Endothelial cell of umbilical vein (primary cell): ENCODE results near the gene RAPGEF3. TPM values are rescaled to one million over a fixed set of nuclear protein-coding genes. Genes with fewer than 3 reads are reported as not detected.

Source experiments
- BruUV-seq: library from RNA; stranded (reverse); fragments of 400-500 nt; replicated peaks from 2 replicates; lab custom pipeline; 2021; lab: Mats Ljungman, UMichigan
- CTCF ChIA-PET: fragments of 300-600, 350-600 bp; sonication (Branson Sonifier 250); formaldehyde crosslinking; loops from one replicate; lab custom pipeline; 2021; ENCODE audit warnings: antibody characterized with exemption, inconsistent platforms; lab: Charles Lee
- POLR2A ChIA-PET: fragments of 300-600, 350-600 bp; sonication (Branson Sonifier 250); formaldehyde crosslinking; loops from one replicate; lab custom pipeline; 2021; ENCODE audit warnings: antibody characterized with exemption, inconsistent platforms; lab: Charles Lee
- DNase-seq: peaks from one replicate; pipeline ENCODE4 v3.0.0-alpha.2; 2011; ENCODE audit warnings: low read depth, low spot score
- FAIRE-seq: peaks from 2 replicates; lab custom pipeline; 2011; peaks lifted over from hg19 to GRCh38; lab: Jason Lieb, UNC
- H2AFZ ChIP-seq: 2 replicates; pipeline ENCODE4 v1.6.0; 2012; ENCODE audit warnings: low read depth, low read length, control low read depth, inconsistent platforms
- H3K27ac ChIP-seq: 2 replicates; pipeline ENCODE4 v1.5.1; 2011; ENCODE audit warnings: low read depth, mild to moderate bottlenecking, control low read depth, low read length, moderate library complexity; ENCODE audit not compliant: insufficient read depth
- H3K27me3 ChIP-seq, 2 experiments: 2 replicates each; pipeline versions ENCODE4 v1.6.0 to v1.6.1; 2011; ENCODE audit warnings: low read length in 2 of 2, mixed read lengths in 1 of 2; ENCODE audit not compliant: control insufficient read depth in 2 of 2, insufficient read depth in 2 of 2
- H3K36me3 ChIP-seq, 2 experiments: 2 replicates in 1 of 2; 3 replicates in 1 of 2; pipeline ENCODE4 v1.5.1; 2011; ENCODE audit warnings: low read length in 2 of 2, mild to moderate bottlenecking in 1 of 2, moderate library complexity in 1 of 2; ENCODE audit not compliant: control insufficient read depth in 2 of 2, insufficient read depth in 2 of 2; ENCODE audit errors: extremely low read depth in 1 of 2
- H3K4me1 ChIP-seq: 3 replicates; pipeline ENCODE4 v1.5.1; 2011; ENCODE audit warnings: mild to moderate bottlenecking, low read length; ENCODE audit not compliant: control insufficient read depth, insufficient read depth; ENCODE audit errors: extremely low read depth
- H3K4me2 ChIP-seq: 2 replicates; pipeline ENCODE4 v1.6.1; 2011; ENCODE audit warnings: low read length, control low read depth, mixed read lengths; ENCODE audit not compliant: insufficient read depth
- H3K4me3 ChIP-seq, 3 experiments: fragments of 200-600 bp in 1 of 3; sonication (generic), shearing (Covaris generic) in 1 of 3; replicated peaks in 1 of 3; 2 replicates each; pipeline ENCODE4 v1.5.1; 2011 to 2016; ENCODE audit warnings: control low read depth in 3 of 3, low read length in 3 of 3, mild to moderate bottlenecking in 2 of 3, inconsistent platforms in 1 of 3, low read depth in 1 of 3, moderate library complexity in 1 of 3; ENCODE audit not compliant: insufficient read depth in 1 of 3
- H3K79me2 ChIP-seq: 2 replicates; pipeline ENCODE4 v1.6.0; 2012; ENCODE audit warnings: low read length, inconsistent platforms; ENCODE audit not compliant: control insufficient read depth, insufficient read depth
- H3K9ac ChIP-seq: replicated peaks from 2 replicates; pipeline ENCODE3; 2011; ENCODE audit warnings: low read length, control low read depth; ENCODE audit not compliant: insufficient read depth; ENCODE audit errors: extremely low read depth
- H3K9me1 ChIP-seq: replicated peaks from 3 replicates; pipeline ENCODE4 v1.6.0; 2011; ENCODE audit warnings: mild to moderate bottlenecking, low read length; ENCODE audit not compliant: control insufficient read depth, insufficient read depth; ENCODE audit errors: extremely low read depth
- H3K9me3 ChIP-seq: replicated peaks from 2 replicates; pipeline ENCODE4 v1.5.1; 2012; ENCODE audit warnings: low read length, inconsistent platforms; ENCODE audit not compliant: control insufficient read depth, insufficient read depth
- H4K20me1 ChIP-seq: replicated peaks from 2 replicates; pipeline ENCODE3; 2011; ENCODE audit warnings: mild to moderate bottlenecking, low read length; ENCODE audit not compliant: control insufficient read depth, insufficient read depth; ENCODE audit errors: extremely low read depth
- EZH2 ChIP-seq: IDR thresholded peaks from 2 replicates; pipeline ENCODE4 v1.6.1; 2012; ENCODE audit warnings: borderline replicate concordance, low read depth, mild to moderate bottlenecking, moderate library complexity, low read length, inconsistent platforms; ENCODE audit not compliant: severe bottlenecking
- FOS ChIP-seq: IDR thresholded peaks from 2 replicates; pipeline ENCODE4 v1.6.1; 2011; ENCODE audit warnings: mild to moderate bottlenecking, low read length, moderate library complexity, borderline replicate concordance; ENCODE audit not compliant: insufficient read depth
- GATA2 ChIP-seq: IDR thresholded peaks from 2 replicates; pipeline ENCODE4 v1.7.0; 2011; ENCODE audit warnings: low read depth, mild to moderate bottlenecking, moderate library complexity, mixed read lengths, low read length; ENCODE audit not compliant: insufficient read length, insufficient read depth
- JUN ChIP-seq: IDR thresholded peaks from 2 replicates; pipeline ENCODE4 v1.6.1; 2011; ENCODE audit warnings: borderline replicate concordance, low read depth; ENCODE audit not compliant: insufficient read length, insufficient read depth
- MYC ChIP-seq: IDR thresholded peaks from one replicate; pipeline ENCODE4 v1.6.1; 2011; ENCODE audit warnings: mild to moderate bottlenecking, low read depth, low read length
- POLR2A ChIP-seq: IDR thresholded peaks from 2 replicates; pipeline ENCODE4 v1.6.1; 2012; ENCODE audit warnings: low read depth, mild to moderate bottlenecking, control low read depth, low read length
- dilution Hi-C: fragments of 300-500 bp; cut with MboI; formaldehyde crosslinking; loops from one replicate; pipeline ENCODE4 v1.15.0; 2019; ENCODE audit warnings: low sequenced_read_pairs; ENCODE audit not compliant: extremely low pct_ligation_motif_present
- intact Hi-C: fragments of 100-400 bp; cut with micrococcal nuclease; formaldehyde crosslinking; loops from one replicate; pipeline ENCODE4 v1.10.0; 2022
- polyA plus RNA-seq, 4 experiments: library from polyadenylated mRNA; depleted of rRNA in 3 of 4; stranded (reverse) in 3 of 4; unstranded in 1 of 4; fragments of >200 nt; gene quantifications; 2 replicates each; pipeline versions ENCODE4 v1.2.1 to v1.2.3, GENCODE V29; 2011 to 2012; ENCODE audit warnings: missing spikeins in 1 of 4
- total RNA-seq: library from RNA; stranded (reverse); gene quantifications from 2 replicates; pipeline ENCODE4 v1.2.3, GENCODE V29; 2021
- TF ChIP-seq, protein P1 (sequence below), 2 donors: IDR thresholded peaks; 1 replicate in 1 of 2; 2 replicates in 1 of 2; pipeline ENCODE4 v1.5.1; 2011; ENCODE audit warnings: low read length in 2 of 2, mild to moderate bottlenecking in 2 of 2, moderate library complexity in 2 of 2, control low read depth in 1 of 2, inconsistent platforms in 1 of 2, low read depth in 1 of 2; ENCODE audit not compliant: insufficient read depth in 1 of 2; ENCODE audit errors: extremely low read depth in 1 of 2
- TF ChIP-seq, protein P2 (sequence below): IDR thresholded peaks from 2 replicates; pipeline ENCODE4 v1.6.1; 2011; ENCODE audit not compliant: insufficient read depth, insufficient read length

Gene RAPGEF3
- total and polyA plus RNA-seq, 2 donors (not counting 3 experiments of a cell fraction or from before 2014, with no cell fraction given): 34.5 to 55.1 TPM

DNA sequence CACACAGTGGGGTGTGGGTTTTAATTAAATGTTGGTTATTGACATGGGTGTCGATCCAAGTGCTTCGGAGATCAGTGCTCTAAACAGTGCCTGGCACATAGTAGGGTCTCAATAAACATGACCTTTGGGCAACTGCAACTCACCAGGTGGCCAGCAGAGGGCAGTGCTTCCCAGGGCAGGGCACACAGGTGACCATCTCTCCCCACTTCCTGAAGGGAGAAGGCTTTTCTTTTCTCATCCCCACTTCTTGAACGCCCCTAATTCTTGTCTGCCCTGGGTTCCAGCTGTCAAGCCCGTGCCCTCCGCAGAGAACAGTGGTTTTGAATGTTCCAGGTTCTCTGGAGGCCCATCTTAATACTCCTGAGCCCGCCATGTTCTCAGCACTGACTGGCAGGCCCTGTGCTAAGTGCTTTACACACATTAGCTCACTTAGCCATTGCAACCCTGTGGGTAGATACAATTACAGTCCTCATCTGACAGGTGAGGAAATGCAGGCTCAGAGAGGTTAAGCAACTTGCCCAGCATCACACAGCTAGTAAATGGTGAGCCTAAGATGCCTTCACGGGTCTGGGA is 16.3 kb downstream of the RAPGEF3 start:
- H3K27ac ChIP-seq: no peak overlapping the region
- H3K4me3 ChIP-seq: no peak overlapping the region
- CTCF ChIA-PET: interaction anchor here (0.8 to 10.4 kb wide), 18 partner anchors 10 to 210 kb away, joined by 3 to 385 read pairs (median 6); partner anchors contain the start of genes RAPGEF3 and SLC48A1
- BruUV-seq: no TSS peak
- peaks cover 0 to 25% of the 10 kb centered on the region in 2 experiments for H3K36me3 ChIP-seq
- no peak overlapping the region for H3K9ac ChIP-seq
- no peaks in the 10 kb centered on the region for H3K9me1 ChIP-seq
- peak; percentile 51 for DNase-seq
- H3K9me3 ChIP-seq: no peaks in the 10 kb centered on the region
- no peaks in the 10 kb centered on the region for H3K79me2 ChIP-seq
- H2AFZ ChIP-seq: no peak overlapping the region
- peak; percentile 77 for FAIRE-seq
- no peaks in the 10 kb centered on the region for H4K20me1 ChIP-seq
- no peak overlapping the region for H3K4me2 ChIP-seq
- intact Hi-C loops: loop anchor here (1.0 kb wide), 5 partner anchors 17 to 96 kb away; no protein-coding TSS in a partner anchor
- H3K27me3 ChIP-seq: no peaks in the 10 kb centered on the region
- dilution Hi-C loops: no loop called here
- TF ChIP-seq POLR2A (no peak), MYC (no peak), JUN (no peak), GATA2 (no peak), FOS (no peak), EZH2 (no peak)
- TF ChIP-seq, protein P1, sequence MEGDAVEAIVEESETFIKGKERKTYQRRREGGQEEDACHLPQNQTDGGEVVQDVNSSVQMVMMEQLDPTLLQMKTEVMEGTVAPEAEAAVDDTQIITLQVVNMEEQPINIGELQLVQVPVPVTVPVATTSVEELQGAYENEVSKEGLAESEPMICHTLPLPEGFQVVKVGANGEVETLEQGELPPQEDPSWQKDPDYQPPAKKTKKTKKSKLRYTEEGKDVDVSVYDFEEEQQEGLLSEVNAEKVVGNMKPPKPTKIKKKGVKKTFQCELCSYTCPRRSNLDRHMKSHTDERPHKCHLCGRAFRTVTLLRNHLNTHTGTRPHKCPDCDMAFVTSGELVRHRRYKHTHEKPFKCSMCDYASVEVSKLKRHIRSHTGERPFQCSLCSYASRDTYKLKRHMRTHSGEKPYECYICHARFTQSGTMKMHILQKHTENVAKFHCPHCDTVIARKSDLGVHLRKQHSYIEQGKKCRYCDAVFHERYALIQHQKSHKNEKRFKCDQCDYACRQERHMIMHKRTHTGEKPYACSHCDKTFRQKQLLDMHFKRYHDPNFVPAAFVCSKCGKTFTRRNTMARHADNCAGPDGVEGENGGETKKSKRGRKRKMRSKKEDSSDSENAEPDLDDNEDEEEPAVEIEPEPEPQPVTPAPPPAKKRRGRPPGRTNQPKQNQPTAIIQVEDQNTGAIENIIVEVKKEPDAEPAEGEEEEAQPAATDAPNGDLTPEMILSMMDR (IDR thresholded peaks at IDR 0.05; ENCODE audit: extremely low read depth in 1 of 2, insufficient read depth in 1 of 2, low read depth in 1 of 2, low read length in 2 of 2): peak; percentile 89 to 94
- TF ChIP-seq, protein P2, sequence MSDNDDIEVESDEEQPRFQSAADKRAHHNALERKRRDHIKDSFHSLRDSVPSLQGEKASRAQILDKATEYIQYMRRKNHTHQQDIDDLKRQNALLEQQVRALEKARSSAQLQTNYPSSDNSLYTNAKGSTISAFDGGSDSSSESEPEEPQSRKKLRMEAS: no peak
- POLR2A ChIA-PET: interaction anchor here (0.7 to 1.9 kb wide), 2 partner anchors 16 to 25 kb away, joined by 3 to 8 read pairs; partner anchors contain the start of gene RAPGEF3
- H3K4me1 ChIP-seq: peaks cover 11% of the 10 kb centered on the region
